Upper lobe of left lung (tissue), 4 donors: Measurements from ENCODE around the gene CCDC57.

Experiments used
- CTCF ChIP-seq, 6 experiments: fragments of 450-650 bp in 4 of 6; fragments of 200-600 bp in 2 of 6; sonication (generic) in 2 of 6; IDR thresholded peaks; one replicate each; pipeline ENCODE4 v1.5.1; 2016 to 2019; ENCODE audit warnings: antibody characterized with exemption in 6 of 6
- POLR2A ChIP-seq, 4 donors: fragments of 450-650 bp; IDR thresholded peaks; one replicate each; pipeline ENCODE4 v1.5.1; 2016 to 2017; ENCODE audit warnings: antibody characterized with exemption in 4 of 4, mild to moderate bottlenecking in 2 of 4
- POLR2AphosphoS5 ChIP-seq, 2 donors: sonication (generic); formaldehyde crosslinking; IDR thresholded peaks; one replicate each; pipeline ENCODE4 v1.5.1; 2017; ENCODE audit warnings: antibody characterized with exemption in 2 of 2

- no peak for TF ChIP-seq CTCF (IDR thresholded peaks at IDR 0.05)
- no peak for TF ChIP-seq POLR2AphosphoS5 (IDR thresholded peaks at IDR 0.05)
- no peak for TF ChIP-seq POLR2A (IDR thresholded peaks at IDR 0.05)
Observed at GRCh38 chr17:82250868-82251500, 38.3 kb upstream of the CCDC57 start.
